Gastroesophageal sphincter (tissue), 3 donors: Measurements from ENCODE around the gene ARID5B.

Source experiments
- EP300 ChIP-seq: sonication (generic); formaldehyde crosslinking; IDR thresholded peaks from one replicate; pipeline ENCODE4 v1.6.1; 2017; ENCODE audit warnings: antibody characterized with exemption, mild to moderate bottlenecking
- POLR2A ChIP-seq, 2 donors: fragments of 450-650 bp; IDR thresholded peaks; one replicate each; pipeline ENCODE4 v1.6.1; 2017; ENCODE audit warnings: antibody characterized with exemption in 2 of 2, mild to moderate bottlenecking in 2 of 2, moderate library complexity in 1 of 2
- TF ChIP-seq, protein P1 (sequence below), 4 experiments: fragments of 200-600 bp in 2 of 4; fragments of 450-650 bp in 2 of 4; sonication (generic) in 1 of 4; IDR thresholded peaks; one replicate each; pipeline ENCODE4 v1.5.1; 2017 to 2019; ENCODE audit warnings: antibody characterized with exemption in 4 of 4, mild to moderate bottlenecking in 2 of 4, moderate library complexity in 2 of 4

- TF ChIP-seq, protein P1, sequence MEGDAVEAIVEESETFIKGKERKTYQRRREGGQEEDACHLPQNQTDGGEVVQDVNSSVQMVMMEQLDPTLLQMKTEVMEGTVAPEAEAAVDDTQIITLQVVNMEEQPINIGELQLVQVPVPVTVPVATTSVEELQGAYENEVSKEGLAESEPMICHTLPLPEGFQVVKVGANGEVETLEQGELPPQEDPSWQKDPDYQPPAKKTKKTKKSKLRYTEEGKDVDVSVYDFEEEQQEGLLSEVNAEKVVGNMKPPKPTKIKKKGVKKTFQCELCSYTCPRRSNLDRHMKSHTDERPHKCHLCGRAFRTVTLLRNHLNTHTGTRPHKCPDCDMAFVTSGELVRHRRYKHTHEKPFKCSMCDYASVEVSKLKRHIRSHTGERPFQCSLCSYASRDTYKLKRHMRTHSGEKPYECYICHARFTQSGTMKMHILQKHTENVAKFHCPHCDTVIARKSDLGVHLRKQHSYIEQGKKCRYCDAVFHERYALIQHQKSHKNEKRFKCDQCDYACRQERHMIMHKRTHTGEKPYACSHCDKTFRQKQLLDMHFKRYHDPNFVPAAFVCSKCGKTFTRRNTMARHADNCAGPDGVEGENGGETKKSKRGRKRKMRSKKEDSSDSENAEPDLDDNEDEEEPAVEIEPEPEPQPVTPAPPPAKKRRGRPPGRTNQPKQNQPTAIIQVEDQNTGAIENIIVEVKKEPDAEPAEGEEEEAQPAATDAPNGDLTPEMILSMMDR (IDR thresholded peaks at IDR 0.05): no peak
- TF ChIP-seq POLR2A (IDR thresholded peaks at IDR 0.05) (no peak), EP300 (no peak)
These were observed 194.0 kb downstream of the ARID5B start for GRCh38 chr10:62095181-62096122.
